Breast epithelium (tissue), 4 donors: ENCODE results near the gene COL8A2. TPM values are rescaled to one million over a fixed set of nuclear protein-coding genes. Genes with fewer than 3 reads are reported as not detected.

Experiments used
- DNase-seq, 2 donors: peaks; one replicate each; pipeline ENCODE4 v3.0.0-alpha.2; 2019; ENCODE audit warnings: low spot score in 2 of 2
- H3K27ac ChIP-seq, 2 donors: fragments of 200-600 bp; sonication (generic) in 1 of 2; one replicate each; pipeline ENCODE4 v1.5.1; 2016 to 2019; ENCODE audit warnings: mild to moderate bottlenecking in 1 of 2
- H3K27me3 ChIP-seq, 2 donors: fragments of 200-600 bp; sonication (generic) in 1 of 2; one replicate each; pipeline versions ENCODE4 v1.5.1 to v1.6.0; 2017 to 2019; ENCODE audit warnings: control low read depth in 1 of 2, mild to moderate bottlenecking in 1 of 2
- H3K36me3 ChIP-seq: fragments of 200-600 bp; one replicate; pipeline ENCODE4 v1.5.1; 2019
- H3K4me1 ChIP-seq, 2 donors: fragments of 200-600 bp; sonication (generic); one replicate each; pipeline ENCODE4 v1.5.1; 2016 to 2019; ENCODE audit warnings: control low read depth in 1 of 2
- H3K4me3 ChIP-seq, 3 donors: fragments of 200-600 bp; sonication (generic); 1 replicate in 2 of 3; 2 replicates in 1 of 3; pipeline ENCODE4 v1.5.1; 2016 to 2019; ENCODE audit warnings: mild to moderate bottlenecking in 3 of 3, moderate library complexity in 2 of 3
- H3K9me3 ChIP-seq, 2 donors: fragments of 200-600 bp; sonication (generic) in 1 of 2; one replicate each; pipeline ENCODE4 v1.5.1; 2016 to 2019; ENCODE audit warnings: control low read depth in 1 of 2
- CTCF ChIP-seq, 3 donors: fragments of 450-650 bp; IDR thresholded peaks; one replicate each; pipeline ENCODE4 v1.5.1; 2016 to 2017; ENCODE audit warnings: antibody characterized with exemption in 3 of 3, mild to moderate bottlenecking in 3 of 3, moderate library complexity in 3 of 3
- POLR2A ChIP-seq: fragments of 450-650 bp; IDR thresholded peaks from one replicate; pipeline ENCODE4 v1.6.1; 2016; ENCODE audit warnings: antibody characterized with exemption, mild to moderate bottlenecking, moderate library complexity
- POLR2AphosphoS5 ChIP-seq, 3 donors: sonication (generic); formaldehyde crosslinking; IDR thresholded peaks; one replicate each; pipeline ENCODE4 v1.6.1; 2017; ENCODE audit warnings: antibody characterized with exemption in 3 of 3
- intact Hi-C: fragments of 100-400 bp; cut with DNase I; formaldehyde crosslinking; loops from one replicate; pipeline ENCODE4 v1.15.1; 2023; ENCODE audit warnings: low total_unique reads
- total RNA-seq, 3 donors: library from RNA; depleted of rRNA; stranded (reverse); fragments of >200 nt; gene quantifications; one replicate each; pipeline ENCODE4 v1.1.0, GENCODE V29; 2016

The COL8A2 gene
- total RNA-seq, 3 donors from 2014 or later, result 3.4 to 20.6 (median 11.1) TPM

GRCh38 chr1:36091698-36092097, 33.3 kb downstream of the COL8A2 start:
- no peak for TF ChIP-seq POLR2AphosphoS5 (IDR thresholded peaks at IDR 0.05)
- no peak for TF ChIP-seq CTCF (IDR thresholded peaks at IDR 0.05)
- TF ChIP-seq POLR2A, result no peak
- H3K4me1 ChIP-seq, result peaks cover 9 to 24% of the 10 kb centered on the region in 2 donors
- DNase-seq, result no peak
- no peaks in the 10 kb centered on the region for H3K36me3 ChIP-seq
- intact Hi-C loops, result no loop called here
- H3K27ac ChIP-seq, result peak overlapping the region in 1 of 2 donors; percentile 79
- H3K4me3 ChIP-seq, result no peak overlapping the region
- H3K9me3 ChIP-seq, result no peaks in the 10 kb centered on the region
- H3K27me3 ChIP-seq, result no peaks in the 10 kb centered on the region

- Histone ChIP-seq H3K27ac (peak overlapping the region in 1 of 2 donors; percentile 10), H3K36me3 (no peaks in the 10 kb centered on the region), H3K4me1 (peaks cover 9 to 24% of the 10 kb centered on the region in 2 donors), H3K27me3 (no peaks in the 10 kb centered on the region), H3K4me3 (no peak overlapping the region), H3K9me3 (no peaks in the 10 kb centered on the region)
- intact Hi-C loops, result no loop called here
- TF ChIP-seq POLR2A, result no peak
- no peak for TF ChIP-seq CTCF (IDR thresholded peaks at IDR 0.05)
- no peak for TF ChIP-seq POLR2AphosphoS5 (IDR thresholded peaks at IDR 0.05)
- no peak for DNase-seq
Observed at GRCh38 chr1:36091141-36091540, 33.9 kb downstream of the COL8A2 start.

- TF ChIP-seq CTCF (IDR thresholded peaks at IDR 0.05) (no peak), POLR2AphosphoS5 (IDR thresholded peaks at IDR 0.05) (no peak), POLR2A (no peak)
- no peak for DNase-seq
- Histone ChIP-seq H3K4me1 (peaks cover 11 to 21% of the 10 kb centered on the region in 2 donors), H3K27ac (peak overlapping the region; percentile 87 to 92), H3K9me3 (no peaks in the 10 kb centered on the region), H3K36me3 (no peaks in the 10 kb centered on the region), H3K4me3 (peak overlapping the region; percentile 84 to 99 (median 96)), H3K27me3 (no peaks in the 10 kb centered on the region)
- intact Hi-C loops, result no loop called here
Observed at GRCh38 chr1:36089393-36090121, 35.5 kb downstream of the COL8A2 start.

GRCh38 chr1:36088577-36089392, 36.2 kb downstream of the COL8A2 start, which contains the start of gene ADPRS:
TSS of gene ADPRS (plus strand) at chr1:36088892. CDS start at chr1:36088905, 13 bp downstream.
- H3K36me3 ChIP-seq, result no peaks in the 10 kb centered on the region
- intact Hi-C loops, result no loop called here
- no peaks in the 10 kb centered on the region for H3K9me3 ChIP-seq
- DNase-seq, result peak; percentile 80 to 90
- TF ChIP-seq CTCF (IDR thresholded peaks at IDR 0.05) (peak; percentile 92 to 99 (median 99)), POLR2AphosphoS5 (IDR thresholded peaks at IDR 0.05) (peak; percentile 94 to 99 (median 98)), POLR2A (peak; percentile 90)
- peak within 1 kb of the TSS; percentile 84 to 99 (median 96) for H3K4me3 ChIP-seq
- H3K27me3 ChIP-seq, result no peaks in the 10 kb centered on the region
- peak within 1 kb of the TSS; percentile 87 to 92 for H3K27ac ChIP-seq
- peaks cover 12 to 15% of the 10 kb centered on the region in 2 donors for H3K4me1 ChIP-seq

- no peak for TF ChIP-seq POLR2AphosphoS5 (IDR thresholded peaks at IDR 0.05)
- no peak for TF ChIP-seq CTCF (IDR thresholded peaks at IDR 0.05)
- no peak for TF ChIP-seq POLR2A
- Histone ChIP-seq H3K27ac (peak overlapping the region; percentile 87 to 92), H3K9me3 (no peaks in the 10 kb centered on the region), H3K4me3 (peak overlapping the region; percentile 84 to 99 (median 96)), H3K4me1 (peaks cover 10 to 12% of the 10 kb centered on the region in 2 donors), H3K36me3 (no peaks in the 10 kb centered on the region), H3K27me3 (no peaks in the 10 kb centered on the region)
- no peak for DNase-seq
- intact Hi-C loops, result no loop called here
Observed at GRCh38 chr1:36088265-36088576, 36.8 kb downstream of the COL8A2 start.
